Uterus (tissue), 4 donors: Measurements from ENCODE around the gene CPVL. TPM values are rescaled to one million over a fixed set of nuclear protein-coding genes. Genes with fewer than 3 reads are reported as not detected.

Source experiments
- DNase-seq, 2 donors: peaks; one replicate each; pipeline ENCODE4 v3.0.0-alpha.2; 2019 to 2020
- H3K27ac ChIP-seq, 2 donors: fragments of 200-600 bp; sonication (generic); 1 replicate in 1 of 2; 2 replicates in 1 of 2; pipeline ENCODE4 v1.5.1; 2016 to 2018
- H3K27me3 ChIP-seq, 2 donors: fragments of 200-600 bp; sonication (generic); one replicate each; pipeline ENCODE4 v1.5.1; 2018 to 2019; ENCODE audit warnings: control low read depth in 1 of 2
- H3K36me3 ChIP-seq, 2 donors: fragments of 200-600 bp; sonication (generic); one replicate each; pipeline ENCODE4 v1.5.1; 2019; ENCODE audit warnings: control low read depth in 1 of 2
- H3K4me1 ChIP-seq, 2 donors: fragments of 200-600 bp; sonication (generic); one replicate each; pipeline ENCODE4 v1.5.1; 2018 to 2019; ENCODE audit warnings: control low read depth in 1 of 2
- H3K4me3 ChIP-seq, 2 donors: fragments of 200-600 bp; sonication (generic); 1 replicate in 1 of 2; 2 replicates in 1 of 2; pipeline ENCODE4 v1.5.1; 2018 to 2019; ENCODE audit warnings: mild to moderate bottlenecking in 1 of 2
- H3K9me3 ChIP-seq, 2 donors: fragments of 200-600 bp; sonication (generic); one replicate each; pipeline ENCODE4 v1.5.1; 2019; ENCODE audit warnings: control low read depth in 1 of 2
- POLR2A ChIP-seq, 2 donors: fragments of 450-650 bp; IDR thresholded peaks; one replicate each; pipeline ENCODE4 v1.6.1; 2016; ENCODE audit warnings: antibody characterized with exemption in 2 of 2, mild to moderate bottlenecking in 1 of 2, moderate library complexity in 1 of 2
- intact Hi-C: fragments of 100-400 bp; cut with DNase I; formaldehyde crosslinking; loops from one replicate; pipeline ENCODE4 v1.15.1; 2023; ENCODE audit warnings: low total_unique reads
- total RNA-seq, 4 donors: library from RNA; depleted of rRNA in 3 of 4; stranded (reverse); fragments of >200 nt in 3 of 4; gene quantifications; one replicate each; pipeline versions ENCODE4 v1.1.0 to v1.2.4, GENCODE V29; 2014 to 2023
- TF ChIP-seq, protein P1 (sequence below), 4 experiments: fragments of 200-600 bp in 2 of 4; fragments of 450-650 bp in 2 of 4; sonication (generic) in 2 of 4; IDR thresholded peaks; one replicate each; pipeline ENCODE4 v1.5.1; 2016 to 2019; ENCODE audit warnings: antibody characterized with exemption in 4 of 4, mild to moderate bottlenecking in 2 of 4, moderate library complexity in 1 of 4
- donor health status: DM: yes; HTN: yes; CAD: no.

Gene CPVL
- total RNA-seq, 4 donors from 2014 or later: 8.5 to 21.1 (median 14.5) TPM

DNA sequence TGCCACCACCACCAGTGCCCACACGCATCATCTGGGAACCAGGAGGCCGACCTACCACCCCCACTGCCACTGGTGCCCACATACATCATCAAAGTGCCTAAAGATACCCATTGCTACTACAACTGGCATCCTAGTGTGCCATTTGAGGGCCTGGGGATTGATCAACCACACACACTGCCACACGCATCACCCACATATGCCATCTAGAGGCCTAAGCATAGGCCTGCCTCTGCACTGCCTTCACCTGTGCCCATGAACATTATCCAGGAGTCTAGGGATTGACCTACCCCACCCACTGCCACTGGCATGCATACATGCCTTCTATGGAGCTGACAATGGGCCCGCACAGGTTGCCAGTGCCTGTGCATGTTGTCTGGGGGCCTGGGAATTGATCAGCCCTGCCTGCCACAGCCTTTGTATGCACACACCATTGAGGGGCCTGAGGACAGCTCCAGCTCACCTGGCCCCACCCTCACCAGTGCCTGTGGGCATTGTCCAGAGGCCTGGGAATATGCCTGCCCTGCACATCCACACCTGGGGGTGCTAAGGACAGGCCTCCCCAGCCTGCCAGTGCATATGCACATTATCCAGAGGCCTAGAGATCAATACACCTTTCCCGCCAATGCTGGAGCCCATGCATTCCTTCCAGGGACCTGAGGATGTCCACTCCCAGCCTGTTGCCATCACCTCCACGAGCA lies 123.9 kb downstream of the CPVL start:
- Histone ChIP-seq H3K9me3 (no peaks in the 10 kb centered on the region), H3K36me3 (no peaks in the 10 kb centered on the region), H3K27ac (no peak overlapping the region), H3K4me3 (no peak overlapping the region), H3K27me3 (no peaks in the 10 kb centered on the region), H3K4me1 (no peaks in the 10 kb centered on the region)
- intact Hi-C loops: no loop called here
- no peak for DNase-seq
- TF ChIP-seq, protein P1, sequence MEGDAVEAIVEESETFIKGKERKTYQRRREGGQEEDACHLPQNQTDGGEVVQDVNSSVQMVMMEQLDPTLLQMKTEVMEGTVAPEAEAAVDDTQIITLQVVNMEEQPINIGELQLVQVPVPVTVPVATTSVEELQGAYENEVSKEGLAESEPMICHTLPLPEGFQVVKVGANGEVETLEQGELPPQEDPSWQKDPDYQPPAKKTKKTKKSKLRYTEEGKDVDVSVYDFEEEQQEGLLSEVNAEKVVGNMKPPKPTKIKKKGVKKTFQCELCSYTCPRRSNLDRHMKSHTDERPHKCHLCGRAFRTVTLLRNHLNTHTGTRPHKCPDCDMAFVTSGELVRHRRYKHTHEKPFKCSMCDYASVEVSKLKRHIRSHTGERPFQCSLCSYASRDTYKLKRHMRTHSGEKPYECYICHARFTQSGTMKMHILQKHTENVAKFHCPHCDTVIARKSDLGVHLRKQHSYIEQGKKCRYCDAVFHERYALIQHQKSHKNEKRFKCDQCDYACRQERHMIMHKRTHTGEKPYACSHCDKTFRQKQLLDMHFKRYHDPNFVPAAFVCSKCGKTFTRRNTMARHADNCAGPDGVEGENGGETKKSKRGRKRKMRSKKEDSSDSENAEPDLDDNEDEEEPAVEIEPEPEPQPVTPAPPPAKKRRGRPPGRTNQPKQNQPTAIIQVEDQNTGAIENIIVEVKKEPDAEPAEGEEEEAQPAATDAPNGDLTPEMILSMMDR (IDR thresholded peaks at IDR 0.05): no peak
- TF ChIP-seq POLR2A (IDR thresholded peaks at IDR 0.05): no peak

DNA sequence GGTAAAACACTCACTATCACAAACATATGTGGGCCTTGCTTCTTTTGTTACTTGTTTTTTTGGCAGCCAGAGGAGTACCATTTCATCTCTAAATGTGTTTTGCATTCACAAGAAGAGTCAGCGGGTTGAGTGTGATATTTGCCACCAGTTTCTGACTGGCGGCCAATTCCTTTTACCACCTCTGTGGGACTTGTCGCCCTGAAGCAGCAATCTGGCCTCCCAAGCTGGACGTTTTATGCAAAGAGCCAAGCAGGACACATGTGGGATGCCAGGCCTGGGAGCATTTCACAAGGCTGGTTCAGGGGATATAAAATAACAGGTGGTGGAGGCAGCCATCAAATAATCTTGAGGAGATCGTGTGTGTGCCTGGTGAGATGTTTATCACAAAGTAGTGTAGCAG lies 126.4 kb downstream of the CPVL start:
- TF ChIP-seq POLR2A (IDR thresholded peaks at IDR 0.05): no peak
- TF ChIP-seq, protein P1 (IDR thresholded peaks at IDR 0.05): no peak
- Histone ChIP-seq H3K9me3 (no peaks in the 10 kb centered on the region), H3K4me1 (no peaks in the 10 kb centered on the region), H3K4me3 (no peak overlapping the region), H3K27me3 (no peaks in the 10 kb centered on the region), H3K27ac (no peak overlapping the region), H3K36me3 (no peaks in the 10 kb centered on the region)
- DNase-seq: no peak
- intact Hi-C loops: no loop called here

DNA sequence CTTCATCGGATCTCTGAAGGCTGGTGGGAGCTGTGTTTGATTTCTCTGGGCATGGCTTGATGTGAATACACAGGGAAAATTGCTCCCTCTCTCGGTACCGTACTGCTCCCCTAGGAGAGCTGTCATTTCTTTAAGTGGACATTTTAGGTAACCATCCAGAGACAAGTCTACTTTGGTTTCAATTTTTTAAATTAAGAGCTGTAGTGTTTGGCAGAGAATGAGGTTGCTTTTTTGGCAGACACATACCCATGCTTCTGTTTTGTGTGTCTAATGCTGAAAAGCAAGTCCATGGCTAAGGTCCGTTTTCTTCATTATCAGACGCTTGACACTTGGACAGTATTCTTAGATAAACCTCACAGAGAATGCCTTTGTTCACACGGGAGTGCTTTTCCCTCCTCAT lies 127.0 kb downstream of the CPVL start:
- Histone ChIP-seq H3K9me3 (no peaks in the 10 kb centered on the region), H3K27ac (no peak overlapping the region), H3K4me1 (no peaks in the 10 kb centered on the region), H3K27me3 (no peaks in the 10 kb centered on the region), H3K4me3 (no peak overlapping the region), H3K36me3 (no peaks in the 10 kb centered on the region)
- TF ChIP-seq, protein P1 (IDR thresholded peaks at IDR 0.05): peak in 2 of 4 experiments; percentile 6 to 17
- no peak for TF ChIP-seq POLR2A (IDR thresholded peaks at IDR 0.05)
- intact Hi-C loops: no loop called here
- DNase-seq: no peak

DNA sequence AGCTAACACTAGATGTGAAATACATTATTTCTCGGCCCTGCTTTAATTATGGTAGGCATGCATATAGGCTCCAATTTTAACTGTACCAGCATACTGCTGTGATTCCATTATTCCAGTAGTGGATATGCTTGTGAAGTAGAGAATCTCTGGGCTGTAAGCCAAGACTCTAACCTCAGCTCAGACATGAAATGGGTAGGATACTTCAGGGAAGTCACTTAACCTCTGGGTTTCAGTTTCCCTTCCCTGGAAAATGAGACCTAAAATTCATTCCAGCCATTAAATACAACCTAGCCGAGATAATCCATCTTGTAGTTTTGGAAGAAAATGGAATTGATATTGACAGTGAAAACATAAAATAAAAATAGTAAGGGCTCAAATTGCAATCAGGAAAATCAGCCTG lies 128.6 kb downstream of the CPVL start:
- Histone ChIP-seq H3K36me3 (no peaks in the 10 kb centered on the region), H3K27me3 (no peaks in the 10 kb centered on the region), H3K9me3 (no peaks in the 10 kb centered on the region), H3K4me1 (no peaks in the 10 kb centered on the region), H3K27ac (no peak overlapping the region), H3K4me3 (no peak overlapping the region)
- TF ChIP-seq POLR2A (IDR thresholded peaks at IDR 0.05): no peak
- TF ChIP-seq, protein P1 (IDR thresholded peaks at IDR 0.05): no peak
- no peak for DNase-seq
- intact Hi-C loops: no loop called here

DNA sequence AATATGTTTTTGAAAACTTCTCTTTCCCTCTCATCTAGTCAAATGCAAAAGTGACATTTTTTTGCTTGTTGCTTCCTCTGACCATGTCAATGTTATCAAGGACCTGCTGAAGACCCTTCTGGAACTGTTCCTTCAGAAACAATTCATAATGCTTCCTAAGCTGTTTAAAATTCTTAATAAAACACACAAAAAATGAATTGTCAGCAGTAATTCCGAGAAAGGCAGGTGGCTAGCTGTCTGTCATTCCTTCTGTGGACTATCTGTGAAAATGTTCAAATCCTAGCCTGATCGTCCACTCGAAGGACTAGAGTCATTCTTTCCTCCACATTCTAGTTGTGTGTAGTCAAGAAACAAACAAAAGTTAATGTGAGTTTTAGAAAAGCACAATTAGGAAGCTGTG lies 131.6 kb downstream of the CPVL start:
- intact Hi-C loops: no loop called here

More for the DNA sequence above, 131.6 kb downstream of the CPVL start:
- no peak overlapping the region for H3K4me3 ChIP-seq
- DNase-seq: no peak
- H3K4me1 ChIP-seq: no peaks in the 10 kb centered on the region
- H3K9me3 ChIP-seq: no peaks in the 10 kb centered on the region
- TF ChIP-seq, protein P1 (IDR thresholded peaks at IDR 0.05): no peak
- TF ChIP-seq POLR2A (IDR thresholded peaks at IDR 0.05): no peak
- H3K36me3 ChIP-seq: no peaks in the 10 kb centered on the region
- H3K27ac ChIP-seq: no peak overlapping the region
- H3K27me3 ChIP-seq: no peaks in the 10 kb centered on the region
